Measurements from ENCODE around the gene CEP170B.
"Not testable (repeated sequence)": the region's sequence is repeated elsewhere in the genome, so short reads cannot be mapped to it uniquely, and the experiment has no call there.

CEP170B gene

DNA sequence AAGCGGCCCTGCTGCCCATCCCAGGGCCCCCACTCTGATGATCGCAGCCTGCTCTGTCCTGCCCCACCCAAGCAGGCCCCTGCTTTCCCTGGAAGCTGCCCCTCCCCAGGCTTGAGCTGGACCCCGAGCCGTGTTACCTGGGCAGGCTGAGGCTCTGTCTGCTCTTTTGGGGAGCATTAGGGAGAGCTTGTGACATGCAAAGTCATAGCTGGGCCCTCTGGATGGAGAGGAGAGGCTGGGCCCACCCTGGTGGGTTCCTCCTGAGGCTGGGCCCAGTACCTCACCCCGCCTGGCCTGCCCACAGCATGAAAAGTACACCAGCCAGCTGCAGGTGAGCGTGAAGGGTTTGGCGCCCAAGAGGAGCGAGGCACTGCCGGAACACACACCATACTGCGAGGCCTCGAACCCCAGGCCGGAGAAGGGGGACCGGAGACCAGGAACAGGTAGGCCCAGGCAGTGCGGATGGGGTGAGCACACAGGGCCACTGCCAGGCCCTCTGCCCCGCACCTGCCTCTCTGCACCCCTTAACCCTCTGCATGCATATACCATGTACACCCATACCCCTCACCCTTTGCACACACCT lies 15.0 kb downstream of the CEP170B start:
- no peak for DNase-seq

DNA sequence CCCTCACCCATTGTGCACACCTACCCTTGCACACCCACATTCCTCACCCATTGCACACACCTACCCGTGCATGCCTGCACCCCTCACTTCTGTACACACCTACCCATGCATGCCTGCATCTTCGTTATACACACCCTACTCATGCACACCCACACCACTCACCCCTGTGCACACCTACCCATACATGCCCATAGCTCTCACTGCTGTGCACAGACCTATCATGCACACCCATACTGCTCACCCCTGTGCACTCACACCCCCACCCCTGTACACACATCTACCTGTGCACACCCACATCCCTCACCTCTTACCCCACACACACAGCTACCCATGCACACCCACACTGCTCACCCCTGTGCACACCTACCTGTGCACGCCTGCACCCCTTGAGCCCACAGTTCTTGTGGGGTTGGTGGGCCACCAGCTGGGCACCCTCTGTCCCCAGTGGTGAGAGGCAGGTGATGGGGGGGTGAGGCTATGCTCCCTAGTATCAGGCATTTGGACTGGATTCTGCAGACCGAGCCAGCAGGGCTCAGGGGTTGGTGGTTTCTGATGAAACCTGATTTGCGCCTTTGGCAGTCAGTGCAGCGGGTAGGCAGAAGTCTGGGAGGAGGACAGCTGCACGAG lies 15.6 kb downstream of the CEP170B start:
- DNase-seq = no peak

DNA sequence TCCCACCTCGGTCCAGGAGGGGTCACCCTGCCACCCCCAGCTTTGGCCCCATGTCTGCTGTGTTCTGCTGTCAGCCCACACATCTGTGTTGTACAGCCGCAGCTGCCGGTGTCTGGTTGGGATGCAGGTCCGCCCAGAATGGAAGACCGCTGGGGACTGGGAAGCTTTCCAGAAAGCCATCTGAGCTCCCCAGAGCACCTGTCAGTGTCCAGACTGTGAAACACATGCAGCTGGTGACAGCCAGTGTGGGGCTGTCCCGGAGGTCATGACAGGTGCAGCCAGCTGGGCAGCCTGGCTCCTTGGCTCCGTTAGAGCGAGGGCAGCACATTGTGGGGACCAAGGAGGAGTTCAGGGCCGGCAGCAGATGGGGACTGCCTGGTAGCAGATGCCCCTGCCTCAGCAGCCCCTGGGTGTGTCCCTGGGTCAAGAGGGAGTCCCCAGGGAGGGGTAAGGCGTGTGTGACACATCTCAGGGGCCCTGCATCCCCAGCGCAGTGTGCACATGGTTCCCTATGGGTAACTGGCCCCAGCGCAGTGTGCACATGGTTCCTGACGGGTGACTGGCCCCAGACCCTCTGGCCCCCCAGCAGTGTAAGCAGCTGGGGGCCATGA lies 16.4 kb downstream of the CEP170B start:
- no peak for DNase-seq

DNA sequence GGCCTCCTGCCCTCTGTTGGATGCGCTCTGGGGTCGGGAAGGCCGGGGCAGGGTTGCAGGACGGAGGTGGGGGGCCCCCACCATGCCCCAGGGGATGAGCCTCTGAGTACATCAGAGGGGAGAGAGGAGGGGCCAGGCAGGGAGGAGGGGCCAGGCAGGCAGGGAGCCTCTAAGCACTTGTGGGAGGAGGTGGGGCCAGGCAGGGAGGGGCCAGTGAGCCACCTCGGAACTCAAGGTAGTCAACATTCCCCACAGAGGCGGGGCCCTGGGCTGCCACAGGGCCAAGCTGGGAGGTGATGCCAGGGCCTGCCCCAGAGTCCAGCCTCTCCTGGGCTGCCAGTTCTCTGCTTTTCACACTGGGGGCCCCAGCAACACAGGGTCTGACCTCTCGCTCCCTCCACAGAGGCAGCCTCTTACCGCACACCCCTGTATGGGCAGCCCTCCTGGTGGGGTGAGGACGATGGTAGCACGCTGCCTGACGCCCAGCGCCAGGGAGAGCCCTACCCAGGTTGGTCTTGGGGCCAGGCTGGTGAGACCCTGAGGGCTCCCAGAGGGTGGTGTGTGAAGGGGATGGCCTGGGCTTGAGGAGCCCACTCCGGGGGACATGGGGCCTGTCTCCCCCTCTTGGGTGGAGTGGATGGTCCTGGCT lies 17.4 kb downstream of the CEP170B start:
- no peak for DNase-seq

DNA sequence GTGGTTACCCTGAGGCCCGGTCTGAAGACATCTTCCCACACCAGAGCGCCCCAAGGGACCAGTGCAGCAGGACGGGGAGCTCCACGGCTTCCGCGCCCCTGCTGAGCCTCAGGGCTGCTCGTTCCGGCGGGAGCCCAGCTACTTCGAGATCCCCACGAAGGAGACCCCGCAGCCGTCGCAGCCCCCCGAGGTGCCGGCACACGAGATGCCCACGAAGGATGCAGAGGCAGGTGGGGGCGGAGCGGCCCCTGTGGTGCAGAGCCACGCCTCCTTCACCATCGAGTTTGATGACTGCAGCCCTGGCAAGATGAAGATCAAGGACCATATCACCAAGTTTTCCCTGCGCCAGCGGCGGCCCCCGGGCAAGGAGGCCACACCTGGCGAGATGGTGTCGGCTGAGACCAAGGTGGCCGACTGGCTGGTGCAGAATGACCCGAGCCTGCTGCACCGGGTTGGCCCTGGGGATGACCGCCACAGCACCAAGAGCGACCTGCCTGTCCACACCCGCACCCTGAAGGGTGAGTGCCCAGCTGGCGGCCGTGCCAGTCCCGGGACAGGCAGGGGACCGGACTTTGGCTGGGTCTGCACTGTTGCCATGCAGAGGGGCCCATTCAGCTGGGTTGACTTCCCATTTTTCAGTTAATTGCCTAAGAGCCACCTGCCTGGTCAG lies 18.1 kb downstream of the CEP170B start:
- DNase-seq = no peak

DNA sequence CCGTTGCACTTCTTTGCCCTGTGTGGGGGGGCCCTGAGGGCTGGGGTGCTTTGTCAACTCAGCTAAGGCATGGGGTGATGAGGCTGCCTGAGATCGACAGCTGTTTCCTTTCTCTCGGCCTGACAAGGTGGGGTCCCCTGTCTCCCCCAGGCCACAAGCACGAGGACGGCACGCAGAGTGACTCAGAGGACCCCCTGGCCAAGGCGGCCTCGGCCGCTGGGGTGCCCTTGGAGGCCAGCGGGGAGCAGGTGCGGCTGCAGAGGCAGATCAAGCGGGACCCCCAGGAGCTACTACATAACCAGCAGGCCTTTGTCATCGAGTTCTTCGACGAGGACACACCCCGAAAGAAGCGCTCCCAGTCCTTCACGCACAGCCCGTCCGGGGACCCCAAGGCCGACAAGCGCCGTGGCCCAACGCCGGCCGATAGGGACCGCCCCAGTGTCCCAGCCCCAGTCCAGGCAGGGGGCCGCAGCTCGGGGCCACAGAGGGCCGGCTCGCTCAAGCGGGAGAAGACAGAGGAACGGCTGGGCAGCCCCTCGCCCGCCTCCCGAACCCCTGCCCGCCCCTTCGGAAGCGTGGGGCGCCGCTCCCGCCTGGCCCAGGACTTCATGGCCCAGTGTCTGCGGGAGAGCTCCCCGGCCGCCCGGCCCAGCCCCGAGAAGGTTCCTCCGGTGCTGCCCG lies 18.8 kb downstream of the CEP170B start:
- no peak for DNase-seq

DNA sequence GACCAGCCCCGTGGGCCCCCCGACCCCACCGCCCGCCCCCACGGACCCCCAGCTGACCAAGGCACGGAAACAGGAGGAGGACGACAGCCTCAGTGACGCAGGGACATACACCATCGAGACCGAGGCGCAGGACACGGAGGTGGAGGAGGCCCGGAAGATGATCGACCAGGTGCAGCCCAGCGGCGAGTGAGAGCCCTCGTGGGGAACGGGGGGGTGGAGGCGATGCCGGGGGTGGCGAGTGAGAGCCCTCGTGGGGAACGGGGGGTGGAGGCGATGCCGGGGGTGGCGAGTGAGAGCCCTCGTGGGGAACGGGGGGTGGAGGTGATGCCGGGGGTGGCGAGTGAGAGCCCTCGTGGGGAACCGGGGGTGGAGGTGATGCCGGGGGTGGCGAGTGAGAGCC lies 19.3 kb downstream of the CEP170B start:
- not testable (repeated sequence) for DNase-seq

DNA sequence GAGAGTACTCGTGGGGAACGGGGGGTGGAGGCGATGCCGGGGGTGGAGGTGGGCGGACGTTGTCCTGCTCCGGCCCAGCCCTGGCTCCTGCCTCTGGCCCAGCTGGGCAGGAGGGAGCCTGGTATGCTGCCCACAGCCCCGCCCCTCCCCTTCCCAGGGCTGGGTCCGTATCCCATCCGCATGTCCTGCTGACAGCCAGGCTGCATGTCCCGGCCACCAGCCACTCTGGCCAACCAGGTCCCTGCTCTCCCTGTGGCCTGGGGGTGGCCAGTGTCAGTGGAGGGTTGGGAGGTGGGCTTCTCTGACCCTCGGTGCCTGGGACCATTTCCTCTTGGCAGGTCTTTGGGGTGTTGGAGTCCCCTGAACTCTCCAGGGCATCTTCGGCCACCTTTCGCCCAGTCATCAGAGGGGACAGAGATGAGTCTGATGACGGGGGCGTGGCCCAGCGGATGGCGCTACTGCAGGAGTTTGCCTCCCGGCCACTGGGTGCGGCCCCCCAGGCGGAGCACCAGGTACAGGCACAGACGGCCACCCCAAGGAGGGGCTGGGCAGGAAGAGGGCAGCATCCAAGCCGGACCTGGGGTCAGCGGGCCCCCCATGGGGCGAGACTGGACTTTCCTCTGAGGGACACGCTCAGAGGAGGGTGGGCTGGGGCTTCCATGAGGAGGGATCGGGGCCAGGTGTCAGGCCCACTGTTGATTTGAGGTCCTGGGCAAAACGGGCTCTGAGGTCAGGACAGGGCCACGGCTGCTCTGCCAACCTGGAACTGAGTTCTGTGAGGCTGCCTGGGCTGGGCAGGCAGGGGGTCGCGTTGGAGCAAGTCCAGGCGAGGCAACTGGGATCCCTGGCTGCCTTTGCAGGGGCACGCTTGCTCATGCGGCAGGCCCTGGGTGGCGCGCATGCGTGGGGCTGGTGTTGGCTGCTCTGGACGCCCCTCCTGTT lies 20.2 kb downstream of the CEP170B start:
- no peak for DNase-seq

DNA sequence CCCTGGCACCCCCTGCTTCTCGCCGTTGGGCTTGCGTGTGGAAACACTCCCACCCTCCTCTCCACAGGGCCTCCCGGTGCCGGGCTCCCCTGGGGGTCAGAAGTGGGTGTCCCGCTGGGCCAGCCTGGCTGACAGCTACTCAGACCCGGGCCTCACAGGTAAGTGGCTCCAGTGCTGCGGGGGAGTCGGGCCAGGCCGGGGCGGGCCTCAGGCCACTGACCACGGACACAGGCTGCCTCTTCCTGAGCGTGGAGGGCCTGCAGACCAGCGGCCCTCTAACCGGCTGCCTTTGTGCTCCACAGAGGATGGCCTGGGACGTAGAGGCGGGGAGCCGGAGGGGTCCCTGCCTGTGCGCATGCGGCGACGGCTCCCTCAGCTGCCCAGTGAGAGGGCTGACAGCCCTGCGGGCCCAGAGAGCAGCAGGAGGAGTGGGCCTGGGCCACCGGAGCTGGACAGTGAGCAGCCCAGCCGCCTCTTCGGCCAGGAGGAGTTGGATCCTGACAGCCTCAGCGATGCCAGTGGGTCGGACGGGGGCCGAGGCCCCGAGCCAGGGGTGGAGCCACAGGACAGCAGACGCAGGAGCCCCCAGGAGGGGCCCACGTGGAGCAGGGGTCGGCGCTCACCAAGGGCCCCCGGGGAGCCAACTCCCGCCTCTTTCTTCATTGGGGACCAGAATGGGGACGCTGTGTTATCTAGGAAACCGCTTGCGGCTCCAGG lies 21.1 kb downstream of the CEP170B start:
- no peak for DNase-seq

DNA sequence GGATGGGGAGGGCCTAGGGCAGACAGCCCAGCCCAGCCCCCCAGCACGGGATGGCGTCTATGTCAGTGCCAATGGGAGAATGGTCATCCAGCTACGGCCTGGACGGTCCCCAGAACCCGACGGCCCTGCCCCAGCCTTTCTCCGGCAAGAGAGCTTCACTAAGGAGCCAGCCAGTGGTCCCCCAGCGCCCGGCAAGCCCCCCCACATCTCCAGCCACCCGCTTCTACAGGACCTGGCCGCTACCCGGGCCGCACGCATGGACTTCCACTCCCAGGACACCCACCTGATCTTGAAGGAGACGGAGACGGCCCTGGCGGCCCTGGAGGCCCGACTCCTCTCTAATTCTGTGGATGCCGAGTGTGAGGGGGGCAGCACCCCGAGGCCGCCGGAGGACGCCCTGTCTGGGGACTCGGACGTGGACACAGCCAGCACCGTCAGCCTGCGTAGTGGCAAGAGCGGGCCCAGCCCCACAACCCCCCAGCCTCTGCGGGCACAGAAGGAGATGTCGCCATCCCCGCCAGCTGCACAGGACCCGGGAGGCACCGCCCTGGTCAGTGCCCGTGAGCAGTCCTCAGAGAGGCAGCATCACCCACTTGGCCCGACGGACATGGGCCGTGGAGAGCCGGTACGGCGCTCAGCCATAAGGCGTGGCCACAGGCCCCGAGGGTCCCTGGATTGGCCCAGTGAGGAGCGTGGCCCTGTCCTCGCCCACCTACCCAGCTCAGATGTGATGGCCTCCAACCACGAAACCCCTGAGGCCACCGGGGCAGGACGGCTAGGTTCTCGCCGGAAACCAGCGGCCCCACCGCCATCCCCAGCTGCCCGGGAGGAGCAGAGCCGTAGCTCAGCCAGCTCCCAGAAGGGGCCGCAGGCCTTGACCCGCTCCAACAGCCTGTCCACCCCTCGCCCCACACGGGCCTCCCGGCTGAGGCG lies 21.9 kb downstream of the CEP170B start:
- no peak for DNase-seq

DNA sequence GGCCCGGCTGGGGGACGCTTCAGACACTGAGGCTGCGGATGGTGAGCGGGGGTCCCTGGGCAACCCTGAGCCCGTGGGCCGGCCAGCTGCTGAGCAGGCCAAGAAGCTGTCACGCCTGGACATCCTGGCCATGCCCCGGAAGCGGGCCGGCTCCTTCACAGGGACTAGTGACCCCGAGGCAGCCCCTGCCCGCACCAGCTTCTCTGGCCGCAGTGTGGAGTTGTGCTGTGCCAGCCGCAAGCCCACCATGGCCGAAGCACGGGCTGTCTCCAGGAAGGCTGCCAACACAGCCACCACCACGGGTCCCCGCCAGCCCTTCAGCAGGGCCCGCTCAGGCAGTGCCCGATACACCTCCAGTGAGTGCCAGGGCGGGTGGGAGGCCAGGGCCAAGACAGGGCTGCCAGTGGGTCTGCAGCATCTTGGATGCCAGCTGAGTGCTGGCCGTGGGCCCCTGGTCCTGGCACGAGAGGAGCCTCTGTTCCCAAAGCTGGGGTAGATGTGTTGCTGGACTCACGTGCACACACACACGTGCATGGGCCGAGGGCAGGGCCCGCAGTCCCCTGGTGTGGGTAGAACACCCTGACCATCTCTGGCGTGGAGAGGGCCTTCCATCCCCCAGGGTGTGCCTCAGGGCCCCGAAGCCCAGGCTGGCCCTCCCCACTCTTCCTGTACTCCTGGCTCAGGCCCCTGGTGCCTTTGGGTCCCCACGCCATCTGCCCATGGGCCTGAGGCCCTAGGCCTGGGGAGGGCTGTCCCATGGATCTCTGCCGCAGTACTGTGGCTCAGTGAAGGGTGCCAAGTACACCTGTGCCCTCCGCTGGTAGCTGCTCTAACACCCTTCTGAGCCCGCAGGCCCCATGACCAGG lies 22.8 kb downstream of the CEP170B start:
- DNase-seq = no peak

DNA sequence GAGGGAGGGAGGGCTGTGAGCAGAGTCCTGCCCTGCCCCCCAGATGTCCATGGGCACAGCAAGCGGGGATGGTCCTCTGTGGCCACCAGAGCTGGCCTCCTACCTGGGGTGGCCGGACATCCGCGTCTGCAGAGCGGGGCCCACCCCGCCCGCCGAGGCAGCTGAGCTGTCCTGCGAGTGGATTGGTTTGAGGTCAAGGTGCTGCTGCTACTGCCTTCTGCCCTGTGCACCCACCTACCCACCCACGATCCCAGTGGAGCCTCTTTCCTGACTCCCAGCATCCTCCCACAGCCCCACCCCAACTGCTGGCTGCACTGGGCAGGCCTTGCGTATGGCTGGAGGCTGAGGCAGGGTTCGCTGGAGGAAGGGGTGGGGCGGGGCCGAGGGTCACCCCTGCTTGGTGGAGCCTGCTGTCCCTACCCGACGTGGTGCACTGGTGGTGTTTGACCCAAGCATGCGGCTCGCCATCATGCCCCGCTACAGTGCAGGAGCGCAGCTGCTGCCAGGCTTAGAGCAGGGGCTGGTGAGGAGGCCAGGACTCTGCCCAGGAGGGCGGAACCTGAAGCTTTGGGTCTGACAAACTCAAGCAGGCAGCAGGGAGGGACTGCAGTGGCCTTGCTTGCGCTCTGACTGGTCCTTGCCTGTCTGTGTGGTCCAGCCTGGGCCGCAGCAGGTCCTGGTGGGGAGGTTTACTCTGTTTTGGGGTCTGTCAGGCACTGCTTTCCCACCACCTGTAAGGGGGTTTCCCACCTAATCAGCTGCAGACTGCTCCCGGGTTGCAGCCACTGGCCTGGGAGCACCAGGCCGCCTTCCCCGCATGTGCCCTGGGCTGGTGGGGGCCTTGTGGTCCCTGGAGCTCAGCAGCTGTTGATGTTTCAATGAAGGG lies 23.7 kb downstream of the CEP170B start:
- no peak for DNase-seq

DNA sequence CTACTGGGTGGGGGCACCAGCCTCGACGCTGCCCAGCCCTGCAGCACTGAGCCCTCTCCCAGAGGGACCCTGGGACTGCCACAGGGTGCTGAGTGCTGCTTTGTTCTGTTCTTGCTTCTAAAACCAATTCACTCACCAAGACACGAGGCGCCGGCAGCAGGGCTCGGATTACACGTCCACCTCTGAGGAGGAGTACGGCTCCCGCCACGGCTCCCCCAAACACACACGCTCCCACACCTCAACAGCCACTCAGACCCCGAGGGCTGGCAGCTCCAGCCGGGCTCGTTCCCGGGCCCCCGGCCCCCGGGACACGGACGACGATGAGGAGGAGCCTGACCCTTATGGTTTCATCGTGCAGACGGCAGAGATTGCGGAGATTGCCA lies 24.3 kb downstream of the CEP170B start:
- DNase-seq = no peak

DNA sequence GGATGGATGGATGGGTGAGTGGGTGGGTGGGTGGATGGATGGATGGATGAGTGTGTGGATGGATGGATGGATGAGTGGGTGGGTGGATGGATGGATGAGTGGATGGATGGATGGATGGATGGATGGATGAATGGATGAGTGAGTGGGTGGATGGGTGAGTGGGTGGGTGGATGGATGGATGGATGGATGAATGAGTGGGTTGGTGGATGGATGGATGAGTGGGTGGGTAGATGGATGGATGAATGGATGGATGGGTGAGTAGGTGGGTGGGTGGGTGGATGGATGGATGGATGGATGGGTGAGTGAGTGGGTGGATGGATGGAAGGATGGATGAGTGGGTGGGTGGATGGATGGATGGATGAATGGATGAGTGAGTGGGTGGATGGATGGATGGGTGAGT lies 25.2 kb downstream of the CEP170B start:
- DNase-seq = not testable (repeated sequence)

DNA sequence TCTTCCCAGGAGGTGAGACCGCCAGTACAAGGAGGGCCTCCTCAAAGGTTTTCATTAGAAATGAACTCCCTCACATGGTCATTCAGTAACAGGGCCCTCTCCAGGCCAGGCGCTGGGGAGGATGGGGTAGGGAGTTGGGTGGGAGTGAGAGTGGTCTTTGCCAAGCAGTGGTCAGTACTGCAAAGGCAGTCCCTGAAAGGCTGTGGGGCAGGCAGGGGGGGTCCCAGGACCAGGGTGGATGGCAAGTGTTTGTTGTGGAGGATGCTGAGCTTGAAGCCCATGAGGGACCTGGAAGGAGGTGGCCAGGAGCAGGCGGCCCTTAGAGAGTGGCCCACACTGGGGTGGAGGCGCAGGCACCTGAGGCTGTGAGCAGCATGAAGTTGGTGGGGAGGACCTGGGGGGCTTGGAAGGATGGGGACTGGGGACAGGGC lies 26.1 kb downstream of the CEP170B start:
- DNase-seq = no peak

DNA sequence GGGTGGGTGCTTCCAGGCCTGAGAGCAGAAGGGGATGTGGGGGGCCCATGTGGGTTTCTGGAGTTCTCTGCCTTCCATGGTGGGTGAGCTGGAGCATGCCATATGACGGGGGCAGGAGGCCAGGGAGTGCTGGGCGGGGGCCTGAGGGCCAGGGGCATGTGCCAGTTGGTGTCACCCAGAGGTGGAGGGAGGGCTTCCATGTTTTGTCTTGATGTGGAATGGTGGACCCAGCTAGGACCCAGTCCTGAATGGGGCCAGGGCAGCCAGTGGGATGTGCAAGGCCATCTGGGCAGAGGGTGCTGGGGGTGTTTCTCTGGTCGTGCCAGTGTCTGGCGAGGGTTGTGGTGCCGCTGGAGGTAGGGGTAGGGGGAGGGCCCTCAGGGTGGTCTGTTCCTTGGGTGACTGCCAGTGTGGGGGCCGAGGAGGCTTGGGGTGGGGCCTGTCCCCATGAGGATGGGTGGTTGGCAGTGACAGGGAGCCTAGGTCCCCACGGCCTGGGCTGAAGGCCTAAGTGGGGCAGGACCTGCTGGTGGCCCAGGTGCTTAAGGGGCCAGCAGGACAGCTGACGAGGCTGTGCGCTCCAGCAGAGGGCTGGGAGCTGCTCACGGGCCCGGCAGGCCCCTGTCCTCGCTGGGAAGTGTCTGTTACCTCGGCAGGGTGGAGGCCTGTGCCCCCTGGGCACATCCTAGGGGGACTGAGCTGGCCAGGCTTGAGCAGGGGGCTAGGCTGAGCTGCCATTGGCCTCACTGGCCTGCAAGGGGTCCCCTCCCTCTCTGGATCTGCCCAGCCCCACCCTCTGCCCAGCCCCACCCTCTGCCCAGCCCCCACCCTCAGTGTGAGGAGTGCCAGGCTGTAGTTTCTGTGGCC lies 26.8 kb downstream of the CEP170B start:
- DNase-seq = no peak
